ENCODE results near the gene STXBP2.

STXBP2 gene

GRCh38 chr19:7681340-7682174, 44.6 kb downstream of the STXBP2 start:
- DNase-seq: peak; percentile 73

- DNase-seq: no peak
Measured at GRCh38 chr19:7682175-7682855, 45.4 kb downstream of the STXBP2 start.

GRCh38 chr19:7685546-7686445, 48.9 kb downstream of the STXBP2 start:
- DNase-seq: no peak

- no peak for DNase-seq
Measured at GRCh38 chr19:7687177-7687576, 50.3 kb downstream of the STXBP2 start.

- no peak for DNase-seq
Measured at GRCh38 chr19:7689165-7689564, 52.3 kb downstream of the STXBP2 start.

- DNase-seq: no peak
Measured at GRCh38 chr19:7690779-7691258, 53.9 kb downstream of the STXBP2 start.

GRCh38 chr19:7691497-7691896, 54.6 kb downstream of the STXBP2 start:
- no peak for DNase-seq

GRCh38 chr19:7692417-7693088, 55.6 kb downstream of the STXBP2 start:
- no peak for DNase-seq

- no peak for DNase-seq
Measured at GRCh38 chr19:7694499-7694898, 57.6 kb downstream of the STXBP2 start.
